Lung microvascular endothelial cell (primary cell): ENCODE measurements around the gene RHOJ. TPM values are rescaled to one million over a fixed set of nuclear protein-coding genes. Genes with fewer than 3 reads are reported as not detected.
A peak's percentile ranks its signal among the peaks of the same experiment; 100 is the strongest.

Experiments
- DNase-seq, 2 donors: peaks; one replicate each; pipeline versions ENCODE4 v3.0.0 to v3.0.0-alpha.2; 2010; ENCODE audit warnings: low read depth in 2 of 2
- total RNA-seq: library from RNA; depleted of rRNA; stranded (reverse); fragments of >200 nt; gene quantifications from 2 replicates; pipeline ENCODE4 v1.2.1, GENCODE V29; 2014

Gene RHOJ
- total RNA-seq, 1 donor from 2014 or later, result 78.2 TPM

DNA sequence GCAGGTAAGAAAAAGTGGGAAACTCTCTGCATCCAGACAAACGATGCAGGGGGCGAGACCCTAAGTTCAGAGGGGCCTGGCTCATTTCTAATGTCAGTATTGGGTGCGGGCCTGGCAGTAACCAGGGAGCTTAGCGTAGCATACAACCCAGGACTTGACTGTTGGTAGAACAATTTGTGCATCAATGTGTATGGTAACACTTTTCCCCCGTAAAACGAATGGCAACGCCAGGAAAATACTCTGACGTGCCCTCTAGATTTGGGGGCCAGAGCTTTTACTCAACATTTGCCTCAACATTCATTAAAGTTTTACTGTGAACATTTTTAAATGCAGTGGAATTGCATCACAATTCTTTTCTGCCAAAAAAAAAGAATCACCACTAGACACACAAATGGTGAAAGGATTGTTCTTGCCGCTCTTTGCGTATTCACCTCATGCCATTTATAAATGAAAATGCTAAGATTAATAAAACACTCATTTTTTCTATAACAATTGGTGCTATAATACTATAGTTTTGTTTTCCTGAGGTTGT is 867 bp downstream of the RHOJ start:
- no peak for DNase-seq

DNA sequence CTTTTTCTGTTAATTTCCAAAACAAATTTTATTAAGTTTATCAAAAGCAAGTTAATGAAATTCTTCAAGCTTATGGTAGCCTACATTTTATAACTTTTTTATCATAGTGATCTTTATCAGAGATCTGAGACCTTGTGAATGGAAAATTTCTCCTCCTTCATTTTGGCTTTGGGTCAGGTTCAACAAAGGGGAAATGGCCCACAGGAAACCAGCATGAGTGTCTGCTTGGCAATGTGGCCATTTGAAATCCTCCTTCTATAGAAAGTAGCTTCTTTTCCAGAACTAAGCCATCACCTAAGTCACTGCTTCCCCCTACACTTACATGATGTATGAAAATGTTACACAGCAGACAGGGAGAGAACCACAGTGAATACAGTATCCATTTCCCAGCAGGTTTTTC is 1.6 kb downstream of the RHOJ start:
- peak; percentile 81 to 83 for DNase-seq

DNA sequence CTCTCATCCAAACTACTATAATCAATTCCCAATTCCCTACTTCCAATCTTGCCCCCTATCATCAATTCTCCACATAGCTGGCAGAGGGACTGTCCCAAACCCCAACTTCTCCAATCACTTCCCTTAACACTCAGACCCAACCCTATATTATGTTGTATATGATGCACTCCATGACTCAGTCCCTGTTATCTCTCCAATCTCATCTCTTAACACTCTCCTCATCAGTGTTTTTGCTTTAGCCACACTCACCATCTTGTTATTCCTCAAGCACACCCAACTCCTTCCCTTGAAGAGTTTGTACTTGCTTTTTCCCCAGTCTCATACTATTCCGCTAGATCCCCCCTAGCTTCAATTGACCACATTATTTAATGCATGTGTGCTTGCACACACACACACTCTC is 4.9 kb downstream of the RHOJ start:
- DNase-seq, result peak; percentile 23 to 35

DNA sequence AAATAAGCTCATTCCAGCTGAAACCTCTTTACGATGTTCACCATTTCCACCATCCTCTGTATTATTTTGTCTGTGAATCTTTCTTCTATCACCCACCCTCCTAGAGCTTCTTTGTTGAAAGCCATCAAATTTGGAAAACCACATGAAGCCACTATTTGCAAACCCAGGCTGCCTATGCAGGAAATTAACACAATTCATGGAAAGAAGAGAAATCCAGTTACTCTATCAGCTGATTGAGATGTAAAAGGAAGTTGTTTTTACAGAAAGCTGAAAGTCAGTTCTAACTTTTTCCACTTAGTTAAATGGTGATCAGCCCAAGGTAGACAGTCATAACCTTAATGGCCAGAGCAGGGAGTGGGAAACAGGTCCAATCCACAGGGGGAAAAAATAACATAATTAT is 6.6 kb downstream of the RHOJ start:
- DNase-seq, result peak in 1 of 2 donors; percentile 75

- DNase-seq, result peak in 1 of 2 donors; percentile 36
Measured at GRCh38 chr14:63212209-63212608, 8.0 kb downstream of the RHOJ start.

DNA sequence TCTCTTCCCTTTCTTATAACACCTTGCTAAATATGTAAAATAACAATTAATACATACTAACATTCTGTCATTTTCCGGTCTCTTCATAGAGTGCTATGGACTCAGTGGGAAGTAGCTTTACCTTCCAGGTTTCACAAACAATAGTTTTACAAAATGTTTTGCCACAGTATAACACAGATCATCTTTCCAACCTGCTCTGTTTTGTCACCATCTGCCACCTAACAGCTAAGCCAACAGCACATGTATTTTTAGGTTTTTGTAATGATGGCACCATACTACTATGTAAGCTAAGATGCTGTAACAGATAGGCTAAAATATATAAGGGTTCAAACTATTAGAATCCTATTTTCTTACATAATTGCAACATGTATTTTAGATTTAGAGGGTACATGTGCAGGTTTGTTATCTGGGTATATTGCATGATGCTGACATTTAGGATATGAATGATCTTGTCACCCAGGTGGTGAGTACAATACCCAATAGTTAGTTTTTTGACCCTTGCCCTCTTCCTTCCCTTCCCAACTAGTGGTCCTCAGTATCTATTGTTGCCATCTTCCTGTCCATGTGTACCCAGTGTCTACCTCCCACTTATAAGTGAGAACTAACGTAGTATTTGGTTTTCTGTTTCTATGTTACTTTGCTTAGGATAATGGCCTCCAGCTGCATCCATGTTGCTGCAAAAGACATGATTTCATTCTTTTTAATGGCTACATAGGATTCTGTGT is 8.7 kb downstream of the RHOJ start:
- DNase-seq, result peak; percentile 30 to 55

- peak; percentile 51 to 81 for DNase-seq
Measured at GRCh38 chr14:63214417-63215196, 10.4 kb downstream of the RHOJ start.

GRCh38 chr14:63220526-63220925 is 16.3 kb downstream of the RHOJ start:
- no peak for DNase-seq

GRCh38 chr14:63223596-63223995 is 19.4 kb downstream of the RHOJ start:
- DNase-seq, result no peak

DNA sequence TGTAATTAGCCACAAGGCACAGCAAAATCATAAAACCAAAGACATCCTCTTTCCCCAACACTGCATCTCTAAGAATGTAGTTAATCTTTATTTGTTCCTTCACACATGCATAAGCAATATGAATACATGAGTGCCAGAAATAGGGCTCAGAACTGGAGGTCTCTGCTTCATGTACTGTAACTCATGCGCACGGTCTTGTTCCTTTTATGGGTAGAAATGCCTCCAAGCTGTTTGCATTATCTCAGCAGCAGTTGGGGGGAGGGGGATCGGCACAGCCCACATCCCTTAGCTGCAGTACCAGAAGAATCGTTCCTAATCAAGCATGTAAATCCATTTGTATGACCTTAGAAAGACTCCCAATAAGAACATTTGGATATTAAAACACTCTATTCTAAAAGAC is 20.0 kb downstream of the RHOJ start:
- no peak for DNase-seq

GRCh38 chr14:63228217-63228616 is 24.0 kb downstream of the RHOJ start:
- peak in 1 of 2 donors; percentile 26 for DNase-seq

DNA sequence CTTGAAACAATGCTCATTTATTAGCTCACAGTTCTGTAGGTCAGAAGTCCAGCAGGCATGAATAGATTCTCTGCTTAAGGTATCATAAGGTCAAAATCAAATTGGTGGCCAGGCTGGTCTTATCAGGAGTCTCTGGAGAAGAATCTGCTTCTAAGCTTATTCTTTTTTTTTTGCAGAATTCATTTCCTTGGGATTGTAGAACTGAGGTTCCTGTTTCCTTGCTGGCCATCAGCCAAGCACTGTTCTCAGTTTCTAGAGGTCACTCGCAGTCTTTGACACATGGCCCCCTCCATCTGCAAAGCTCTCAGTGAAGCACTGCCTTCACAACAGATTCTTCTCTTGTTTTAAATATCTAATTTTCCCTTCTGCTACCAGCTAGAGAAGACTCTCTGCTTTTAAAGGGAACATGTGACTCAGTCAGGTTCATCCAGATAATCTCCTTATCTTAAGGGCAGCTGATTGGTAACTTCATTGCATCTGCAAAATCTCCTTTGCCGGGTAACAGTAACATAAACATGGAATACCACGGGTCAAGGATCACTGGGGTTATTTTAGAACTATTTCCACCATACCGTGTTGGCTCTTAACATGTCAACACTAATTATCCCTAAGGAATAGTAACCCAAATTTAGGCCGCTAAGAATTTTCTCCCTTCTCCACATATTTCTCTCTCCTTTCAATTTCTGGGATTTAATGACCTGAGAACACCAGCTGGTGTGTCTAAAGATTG is 25.3 kb downstream of the RHOJ start:
- DNase-seq, result peak in 1 of 2 donors; percentile 83

DNA sequence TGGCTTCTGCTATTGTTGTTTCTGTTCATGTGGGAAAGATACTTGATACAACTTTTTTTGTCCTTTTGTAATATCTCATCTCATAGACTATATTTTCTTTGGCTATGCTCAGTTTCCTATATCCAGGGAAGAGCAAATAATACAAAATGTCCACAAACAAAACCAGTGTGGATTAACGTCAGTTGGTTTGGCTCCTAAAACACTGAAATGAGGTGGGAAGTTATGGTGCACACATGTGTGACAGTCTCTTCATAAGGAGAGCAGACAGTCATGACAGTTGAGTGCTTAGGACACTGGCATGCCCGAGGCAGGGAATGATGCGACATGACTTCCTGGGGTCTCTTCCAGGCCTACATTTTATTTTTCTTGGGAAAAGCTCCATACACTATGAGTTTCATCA is 27.5 kb downstream of the RHOJ start:
- peak in 1 of 2 donors; percentile 86 for DNase-seq

- no peak for DNase-seq
Measured at GRCh38 chr14:63237791-63238190, 33.5 kb downstream of the RHOJ start.

- no peak for DNase-seq
Measured at GRCh38 chr14:63240221-63240620, 36.0 kb downstream of the RHOJ start.

GRCh38 chr14:63241096-63241495 is 36.9 kb downstream of the RHOJ start:
- DNase-seq, result no peak

GRCh38 chr14:63243646-63244045 is 39.4 kb downstream of the RHOJ start:
- no peak for DNase-seq

GRCh38 chr14:63245893-63246292 is 41.6 kb downstream of the RHOJ start:
- peak in 1 of 2 donors; percentile 80 for DNase-seq

DNA sequence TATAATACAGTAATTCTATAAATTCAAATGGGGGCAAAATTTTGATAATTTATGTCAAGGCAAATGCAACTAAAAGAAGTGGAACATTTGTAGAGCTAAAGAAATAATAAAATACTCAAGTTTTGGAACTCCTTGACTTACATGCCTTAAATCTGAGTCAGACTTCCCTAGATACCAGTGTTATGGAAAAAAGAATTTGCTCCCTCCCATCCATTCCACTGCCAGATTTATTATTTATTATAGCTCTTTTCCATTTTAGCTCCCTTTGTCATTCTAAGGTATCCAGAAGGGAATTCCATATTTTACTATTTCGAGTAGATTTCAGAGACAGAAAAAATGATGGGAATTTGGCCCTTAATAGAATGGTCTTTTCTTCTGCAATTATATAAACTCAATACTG is 44.0 kb downstream of the RHOJ start:
- DNase-seq, result peak; percentile 67 to 80

- peak in 1 of 2 donors; percentile 82 for DNase-seq
Measured at GRCh38 chr14:63249092-63249491, 44.8 kb downstream of the RHOJ start.

DNA sequence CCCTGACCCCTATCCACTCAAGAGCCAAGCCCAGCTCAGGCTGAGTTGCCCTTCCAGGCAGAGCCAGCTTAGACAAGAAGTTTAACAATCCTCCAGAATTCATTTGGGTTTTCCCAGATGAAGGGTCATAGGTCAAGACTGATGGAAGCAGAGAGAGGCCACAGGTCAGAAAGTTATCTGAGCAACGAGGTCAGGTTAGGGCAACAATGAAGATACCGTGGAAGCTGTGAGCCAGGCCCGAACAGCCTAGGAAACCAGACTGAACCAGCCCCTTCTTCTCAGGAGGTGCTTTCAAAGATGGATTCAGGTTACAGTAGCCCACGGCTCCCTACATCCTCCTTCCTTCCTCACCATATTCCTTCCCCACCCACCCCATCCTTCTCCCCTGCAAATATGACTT is 53.1 kb downstream of the RHOJ start:
- no peak for DNase-seq

DNA sequence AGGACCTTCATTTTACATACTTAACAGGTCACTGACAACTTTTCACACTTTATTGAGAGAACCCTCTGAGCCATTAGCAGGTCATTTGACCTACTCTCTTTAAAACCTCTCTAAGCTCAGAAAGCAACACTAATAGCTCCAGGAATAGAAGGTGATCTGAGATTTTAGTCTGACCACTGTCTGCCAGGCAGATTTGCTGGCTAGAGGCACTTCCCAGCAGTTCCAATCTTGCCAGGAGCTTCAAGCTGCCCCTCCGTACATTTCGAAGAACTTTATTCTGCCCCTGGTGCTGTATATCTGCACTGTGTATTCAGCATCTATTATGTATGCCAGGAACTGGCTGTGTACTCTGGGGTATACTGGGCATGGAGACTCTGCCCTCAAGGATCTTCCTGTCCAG is 58.2 kb downstream of the RHOJ start:
- no peak for DNase-seq
